H1 (cell line): Measurements from ENCODE around the gene WDFY3.
"Not testable (repeated sequence)": the region's sequence is repeated elsewhere in the genome, so short reads cannot be mapped to it uniquely, and the experiment has no call there.

ENCODE experiments used
- BRCA1 ChIP-seq: IDR thresholded peaks from 2 replicates; pipeline ENCODE4 v1.6.1; 2012; ENCODE audit warnings: low read depth, low read length, improper control_type of control experiment
- CBX5 ChIP-seq: fragments of 300-800, 300-1000 bp; sonication (generic); IDR thresholded peaks from 2 replicates; pipeline ENCODE4 v1.7.1; 2016; ENCODE audit warnings: antibody characterized with exemption, low read length, low read depth
- CHD7 ChIP-seq: fragments of 300-600 bp; sonication (generic); IDR thresholded peaks from 2 replicates; pipeline ENCODE4 v1.7.1; 2012; ENCODE audit warnings: low read length, moderate library complexity, mild to moderate bottlenecking, inconsistent platforms; ENCODE audit not compliant: insufficient replicate concordance
- CTCF ChIP-seq, 3 experiments: IDR thresholded peaks; 1 replicate in 2 of 3; 2 replicates in 1 of 3; pipeline versions ENCODE4 v1.5.1 to v1.6.1; 2011; ENCODE audit warnings: low read length in 3 of 3, mild to moderate bottlenecking in 3 of 3, inconsistent platforms in 2 of 3, low read depth in 1 of 3, moderate library complexity in 1 of 3; ENCODE audit not compliant: insufficient read depth in 1 of 3; ENCODE audit errors: control extremely low read depth in 1 of 3
- EZH2 ChIP-seq: fragments of 200-600 bp; sonication (generic); IDR thresholded peaks from 2 replicates; pipeline ENCODE4 v1.7.1; 2012; ENCODE audit warnings: low read depth, mild to moderate bottlenecking, moderate library complexity, low read length, inconsistent platforms; ENCODE audit not compliant: severe bottlenecking
- JUN ChIP-seq: IDR thresholded peaks from 2 replicates; pipeline ENCODE4 v1.6.1; 2011; ENCODE audit warnings: low read depth, mild to moderate bottlenecking, improper control_type of control experiment, low read length
- MAX ChIP-seq: IDR thresholded peaks from 2 replicates; pipeline ENCODE4 v1.6.1; 2012; ENCODE audit warnings: inconsistent platforms
- POLR2A ChIP-seq, 2 experiments: IDR thresholded peaks; 1 replicate in 1 of 2; 2 replicates in 1 of 2; pipeline ENCODE4 v1.6.1; 2011; ENCODE audit warnings: low read depth in 2 of 2, low read length in 2 of 2, mild to moderate bottlenecking in 2 of 2; ENCODE audit errors: control extremely low read depth in 1 of 2
- TAF7 ChIP-seq: optimal IDR thresholded peaks from 2 replicates; pipeline ENCODE3; 2011; ENCODE audit warnings: low read depth, mild to moderate bottlenecking, inconsistent platforms, low read length, moderate library complexity, borderline replicate concordance
- ZNF274 ChIP-seq: IDR thresholded peaks from 2 replicates; pipeline ENCODE4 v1.7.0; 2012; ENCODE audit warnings: low read length, borderline replicate concordance; ENCODE audit errors: extremely low read depth

- TF ChIP-seq TAF7; CHD7; JUN; ZNF274; CBX5; CTCF (IDR thresholded peaks at IDR 0.05; ENCODE audit: control extremely low read depth in 1 of 3, insufficient read depth in 1 of 3, low read depth in 1 of 3, low read length in 3 of 3); MAX; EZH2; POLR2A (IDR thresholded peaks at IDR 0.05; ENCODE audit: control extremely low read depth in 1 of 2, low read depth in 2 of 2, low read length in 2 of 2); BRCA1: not testable (repeated sequence)
Measured at GRCh38 chr4:84682661-84683060, 283.8 kb downstream of the WDFY3 start.
